HG03045 (cell line): ENCODE results near the gene DISC1.
"Not testable (repeated sequence)": the region's sequence is repeated elsewhere in the genome, so short reads cannot be mapped to it uniquely, and the experiment has no call there.

Source experiments
- ATAC-seq: cut with Tn5 transposase; IDR thresholded peaks from one replicate; pipeline ENCODE4 v1.9.1; 2021; ENCODE audit warnings: mild to moderate bottlenecking, moderate library complexity; ENCODE audit not compliant: unreplicated experiment

Gene DISC1

GRCh38 chr1:231724876-231725647 lies 98.5 kb downstream of the DISC1 start:
- ATAC-seq: no peak

GRCh38 chr1:231727171-231727570 lies 100.6 kb downstream of the DISC1 start:
- no peak for ATAC-seq

GRCh38 chr1:231728987-231729386 lies 102.4 kb downstream of the DISC1 start:
- ATAC-seq: not testable (repeated sequence)

GRCh38 chr1:231729544-231729943 lies 103.0 kb downstream of the DISC1 start:
- no peak for ATAC-seq

GRCh38 chr1:231731268-231731667 lies 104.7 kb downstream of the DISC1 start:
- no peak for ATAC-seq

- no peak for ATAC-seq
Observed at GRCh38 chr1:231733063-231733462, 106.5 kb downstream of the DISC1 start.

GRCh38 chr1:231733672-231734071 lies 107.1 kb downstream of the DISC1 start:
- ATAC-seq: no peak

GRCh38 chr1:231734417-231734816 lies 107.8 kb downstream of the DISC1 start:
- no peak for ATAC-seq

GRCh38 chr1:231735411-231735810 lies 108.8 kb downstream of the DISC1 start:
- no peak for ATAC-seq

- ATAC-seq: no peak
Observed at GRCh38 chr1:231735941-231736340, 109.4 kb downstream of the DISC1 start.

GRCh38 chr1:231736464-231736863 lies 109.9 kb downstream of the DISC1 start:
- no peak for ATAC-seq

- ATAC-seq: no peak
Observed at GRCh38 chr1:231738554-231738953, 112.0 kb downstream of the DISC1 start.

GRCh38 chr1:231743966-231744365 lies 117.4 kb downstream of the DISC1 start:
- no peak for ATAC-seq

GRCh38 chr1:231748760-231749415 lies 122.3 kb downstream of the DISC1 start:
- ATAC-seq: no peak

GRCh38 chr1:231750296-231750695 lies 123.7 kb downstream of the DISC1 start:
- ATAC-seq: no peak

GRCh38 chr1:231750818-231751362 lies 124.3 kb downstream of the DISC1 start:
- no peak for ATAC-seq

GRCh38 chr1:231751415-231751814 lies 124.8 kb downstream of the DISC1 start:
- ATAC-seq: no peak

GRCh38 chr1:231753313-231753712 lies 126.7 kb downstream of the DISC1 start:
- ATAC-seq: no peak

- peak; percentile 22 for ATAC-seq
Observed at GRCh38 chr1:231757101-231757404, 130.5 kb downstream of the DISC1 start.

GRCh38 chr1:231757759-231758158 lies 131.2 kb downstream of the DISC1 start:
- no peak for ATAC-seq

- ATAC-seq: no peak
Observed at GRCh38 chr1:231761252-231761651, 134.7 kb downstream of the DISC1 start.
